GM23338 (cell line): ENCODE measurements around the gene HHEX.

Source experiments
- CREB1 ChIP-seq: fragments of 250-450 bp; sonication (Bioruptor Pico); IDR thresholded peaks from 2 replicates; pipeline ENCODE4 v1.5.0; 2020; ENCODE audit warnings: low read depth, mild to moderate bottlenecking, moderate library complexity
- CTCF ChIP-seq, 2 experiments: fragments of 200-600 bp in 1 of 2; sonication (generic) in 1 of 2; conservative IDR thresholded peaks; 2 replicates each; pipeline versions ENCODE4 v1.5.1 to v1.6.1; 2016 to 2017; ENCODE audit warnings: antibody characterized with exemption in 2 of 2, low read depth in 2 of 2, mild to moderate bottlenecking in 2 of 2, moderate library complexity in 1 of 2
- ETS1 ChIP-seq: IDR thresholded peaks from 2 replicates; pipeline ENCODE4 v1.6.1; 2016; ENCODE audit warnings: antibody characterized with exemption
- EZH2 ChIP-seq: fragments of 200-600 bp; sonication (generic); IDR thresholded peaks from one replicate; pipeline ENCODE4 v1.8.0; 2017; ENCODE audit warnings: antibody characterized with exemption, mild to moderate bottlenecking, low read depth; ENCODE audit not compliant: unreplicated experiment
- EZH2phosphoT487 ChIP-seq: fragments of 200-600 bp; sonication (generic); IDR thresholded peaks from one replicate; pipeline ENCODE4 v1.8.1; 2018; ENCODE audit warnings: antibody characterized with exemption; ENCODE audit not compliant: unreplicated experiment
- JUNB ChIP-seq: IDR thresholded peaks from one replicate; pipeline ENCODE4 v1.6.1; 2016; ENCODE audit warnings: antibody characterized with exemption; ENCODE audit not compliant: unreplicated experiment
- NANOG ChIP-seq: IDR thresholded peaks from 2 replicates; pipeline ENCODE4 v1.6.1; 2016; ENCODE audit warnings: antibody characterized with exemption, borderline replicate concordance
- POLR2AphosphoS5 ChIP-seq: IDR thresholded peaks from 2 replicates; pipeline ENCODE4 v1.6.1; 2016; ENCODE audit warnings: antibody characterized with exemption, low read depth
- REST ChIP-seq: IDR thresholded peaks from one replicate; pipeline ENCODE4 v1.6.1; 2018; ENCODE audit warnings: antibody characterized with exemption; ENCODE audit not compliant: unreplicated experiment
- STAT1 ChIP-seq: IDR thresholded peaks from one replicate; pipeline ENCODE4 v1.6.1; 2016; ENCODE audit warnings: antibody characterized with exemption; ENCODE audit not compliant: unreplicated experiment
- ZNF114 ChIP-seq: fragments of 250-450 bp; sonication (Bioruptor Pico); IDR thresholded peaks from 2 replicates; pipeline ENCODE4 v1.5.0; 2020; ENCODE audit warnings: mild to moderate bottlenecking, moderate library complexity
- ZNF331 ChIP-seq: fragments of 250-450 bp; sonication (Bioruptor Pico); IDR thresholded peaks from 2 replicates; pipeline ENCODE4 v1.5.0; 2020; ENCODE audit warnings: low read depth, mild to moderate bottlenecking, moderate library complexity
- ZNF462 ChIP-seq: fragments of 250-450 bp; sonication (Bioruptor Pico); IDR thresholded peaks from 2 replicates; pipeline ENCODE4 v1.5.0; 2020; ENCODE audit warnings: mild to moderate bottlenecking, moderate library complexity

- TF ChIP-seq CTCF (conservative IDR thresholded peaks at IDR 0.05; ENCODE audit: low read depth in 2 of 2) (no peak), NANOG (no peak), POLR2AphosphoS5 (no peak), ZNF114 (CRISPR knock-in tag) (no peak), EZH2 (no peak), JUNB (no peak), EZH2phosphoT487 (no peak), REST (no peak), ETS1 (no peak), CREB1 (CRISPR knock-in tag) (no peak), STAT1 (no peak), ZNF462 (CRISPR knock-in tag) (no peak), ZNF331 (CRISPR knock-in tag) (no peak)
Measured at GRCh38 chr10:92735938-92736337, 46.2 kb downstream of the HHEX start.
